Right cardiac atrium (tissue), 5 donors: Measurements from ENCODE around the gene NFATC3. TPM values are rescaled to one million over a fixed set of nuclear protein-coding genes. Genes with fewer than 3 reads are reported as not detected.
A peak's percentile ranks its signal among the peaks of the same experiment; 100 is the strongest.
"Not testable (repeated sequence)": the region's sequence is repeated elsewhere in the genome, so short reads cannot be mapped to it uniquely, and the experiment has no call there.

Experiments used
- ATAC-seq, 2 donors: fragments of 200-7000 bp; cut with Tn5 transposase; one replicate each; pipeline versions ENCODE4 v1.8.0 to v1.9.1; 2020; ENCODE audit warnings: moderate library complexity in 2 of 2, mild to moderate bottlenecking in 1 of 2
- DNase-seq, 3 donors: peaks; one replicate each; pipeline ENCODE4 v3.0.0-alpha.2; 2020
- H3K27ac ChIP-seq: one replicate; pipeline ENCODE4 v1.5.1; 2013; ENCODE audit warnings: mild to moderate bottlenecking, low read length, control low read depth, moderate library complexity
- H3K27me3 ChIP-seq: one replicate; pipeline ENCODE4 v1.6.1; 2013; ENCODE audit not compliant: control insufficient read depth, insufficient read depth
- H3K4me1 ChIP-seq: one replicate; pipeline ENCODE4 v1.6.1; 2013; ENCODE audit warnings: low read length; ENCODE audit not compliant: control insufficient read depth, insufficient read depth
- H3K4me3 ChIP-seq: one replicate; pipeline ENCODE4 v1.5.1; 2013; ENCODE audit warnings: low read length, control low read depth
- H3K9me3 ChIP-seq: one replicate; pipeline ENCODE4 v1.6.1; 2013; ENCODE audit warnings: low read length; ENCODE audit not compliant: control insufficient read depth
- WGBS: extraction: QIAGEN DNeasy Blood & Tissue Kit; methylation state at CpG from one replicate; pipeline ENCODE4 v1.1.7; 2013; 5-methylcytosine and 5-hydroxymethylcytosine counted together
- intact Hi-C, 4 donors: fragments of 100-400 bp; cut with DNase I; formaldehyde crosslinking; loops; one replicate each; pipeline versions ENCODE4 v1.11.0 to v1.14.0; 2022 to 2023
- polyA plus RNA-seq: library from polyadenylated mRNA; stranded (reverse); fragments of 200-250 nt; gene quantifications from one replicate; pipeline ENCODE4 v1.2.3, GENCODE V29; 2013
- total RNA-seq, 4 donors: library from RNA; stranded (reverse); fragmentation: NEBNext Ultra II Directional; extraction: Animal tissue kit (Norgen Biotek cat#: 25700); gene quantifications; one replicate each; pipeline ENCODE4 v1.2.1, GENCODE V29; 2021
- donor health status: healthy with polysubstance abuse.
- donor health status: DM: no; HTN: yes; CAD: no.
- donor health status: DM: no; HTN: no; CAD: no.
- donor health status: DM: no; HTN: yes; CAD: no; lungs with severe emphysema.
- donor health status: DM: yes; HTN: yes; CAD: no.

Gene NFATC3
- total and polyA plus RNA-seq, 5 donors = 8.1 to 34.7 (median 33.3) TPM

- H3K4me3 ChIP-seq = no peak overlapping the region
- intact Hi-C loops = loop anchor here in 1 of 4 donors (5.0 kb wide), 1 partner anchor 138 kb away; no protein-coding TSS in a partner anchor
These were observed 3.9 kb downstream of the NFATC3 start for GRCh38 chr16:68089067-68089466.

DNA sequence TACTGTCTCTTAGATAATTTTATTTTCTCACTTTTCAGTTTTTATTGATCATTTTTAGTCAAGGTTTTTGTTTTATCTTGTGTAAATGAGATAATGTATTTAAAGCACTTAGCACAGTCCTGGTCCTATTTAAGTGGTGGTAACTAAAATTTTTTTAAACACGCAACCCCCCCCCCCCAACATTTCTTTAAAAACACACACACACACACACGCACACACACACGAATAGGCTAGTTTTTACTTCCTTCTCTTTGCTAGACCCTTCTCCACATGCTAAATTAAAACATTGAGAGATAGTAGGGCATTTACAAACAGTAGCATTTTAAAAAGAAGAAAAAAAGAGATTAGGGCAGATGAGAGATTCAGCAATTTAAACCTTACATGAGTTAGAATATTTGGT is 5.0 kb downstream of the NFATC3 start:
- H3K4me3 ChIP-seq = no peak overlapping the region
- intact Hi-C loops = loop anchor here in 2 of 4 donors (5.0 to 10.0 kb wide), 2 partner anchors 135 to 137 kb away; no protein-coding TSS in a partner anchor
- DNase-seq (no peak), ATAC-seq (no peak)
- no peaks in the 10 kb centered on the region for H3K9me3 ChIP-seq
- 41% methylated on average over 3 of the region's 3 CpGs for WGBS
- H3K27me3 ChIP-seq = no peaks in the 10 kb centered on the region
- H3K4me1 ChIP-seq = peaks cover 2% of the 10 kb centered on the region
- H3K27ac ChIP-seq = no peak overlapping the region

More at GRCh38 chr16:68089067-68089466, 3.9 kb downstream of the NFATC3 start:
- ATAC-seq = no peak
- WGBS = 84% methylated on average over 4 of the region's 4 CpGs
- H3K9me3 ChIP-seq = no peaks in the 10 kb centered on the region
- DNase-seq = no peak
- H3K27ac ChIP-seq = no peak overlapping the region
- H3K27me3 ChIP-seq = no peaks in the 10 kb centered on the region
- peaks cover 3% of the 10 kb centered on the region for H3K4me1 ChIP-seq

GRCh38 chr16:68090533-68090932 is 5.4 kb downstream of the NFATC3 start:
- H3K4me1 ChIP-seq = peaks cover 2% of the 10 kb centered on the region
- no peak for DNase-seq
- 64% methylated on average over 3 of the region's 3 CpGs for WGBS
- intact Hi-C loops = loop anchor here in 2 of 4 donors (5.0 to 10.0 kb wide), 2 partner anchors 134 to 137 kb away; no protein-coding TSS in a partner anchor
- ATAC-seq = no peak
- H3K27ac ChIP-seq = no peak overlapping the region
- no peaks in the 10 kb centered on the region for H3K9me3 ChIP-seq
- H3K27me3 ChIP-seq = no peaks in the 10 kb centered on the region
- no peak overlapping the region for H3K4me3 ChIP-seq

GRCh38 chr16:68091380-68092261 is 6.5 kb downstream of the NFATC3 start:
- Histone ChIP-seq H3K4me3 (no peak overlapping the region), H3K27me3 (no peaks in the 10 kb centered on the region), H3K27ac (no peak overlapping the region), H3K9me3 (no peaks in the 10 kb centered on the region), H3K4me1 (peaks cover 2% of the 10 kb centered on the region)
- ATAC-seq = peak in 1 of 2 donors; percentile 43
- no peak for DNase-seq
- 94% methylated on average over 5 of the region's 5 CpGs for WGBS
- intact Hi-C loops = loop anchor here in 2 of 4 donors (5.0 to 10.0 kb wide), 2 partner anchors 133 to 136 kb away; no protein-coding TSS in a partner anchor

GRCh38 chr16:68092275-68092674 is 7.1 kb downstream of the NFATC3 start:
- not testable (repeated sequence) for H3K27ac ChIP-seq, H3K9me3 ChIP-seq, H3K4me1 ChIP-seq, H3K27me3 ChIP-seq, H3K4me3 ChIP-seq, ATAC-seq, DNase-seq
- intact Hi-C loops = loop anchor here in 2 of 4 donors (5.0 to 10.0 kb wide), 2 partner anchors 133 to 135 kb away; no protein-coding TSS in a partner anchor
- 90% methylated on average over 10 of the region's 10 CpGs for whole genome bisulfite sequencing

- no peak for DNase-seq
- ATAC-seq = peak; percentile 63 to 66
- Histone ChIP-seq H3K4me3 (no peak overlapping the region), H3K27me3 (no peaks in the 10 kb centered on the region), H3K9me3 (no peaks in the 10 kb centered on the region), H3K4me1 (no peaks in the 10 kb centered on the region), H3K27ac (no peak overlapping the region)
- WGBS = 77% methylated on average over 5 of the region's 5 CpGs
- intact Hi-C loops = loop anchor here in 2 of 4 donors (5.0 to 10.0 kb wide), 2 partner anchors 131 to 133 kb away; no protein-coding TSS in a partner anchor
These were observed 8.8 kb downstream of the NFATC3 start for GRCh38 chr16:68093816-68094613.

DNA sequence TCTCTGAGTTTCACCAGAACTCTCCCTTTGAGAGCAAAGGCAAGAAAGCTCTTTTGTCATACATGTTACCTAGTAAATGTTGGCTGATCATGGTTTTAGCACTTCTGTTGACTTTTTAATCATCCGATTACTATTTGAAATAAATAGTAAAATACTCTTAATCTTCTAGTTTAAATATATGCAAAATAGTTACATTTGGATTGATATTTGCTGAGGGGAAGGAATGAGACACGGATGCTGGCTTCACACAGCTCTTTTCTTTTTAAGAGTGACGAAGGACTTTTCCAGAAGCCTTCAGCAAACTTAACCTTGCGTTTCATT is 9.4 kb downstream of the NFATC3 start:
- Histone ChIP-seq H3K4me3 (no peak overlapping the region), H3K9me3 (no peaks in the 10 kb centered on the region), H3K4me1 (no peaks in the 10 kb centered on the region), H3K27me3 (no peaks in the 10 kb centered on the region), H3K27ac (no peak overlapping the region)
- WGBS = 83% methylated on average over 4 of the region's 4 CpGs
- DNase-seq (no peak), ATAC-seq (no peak)
- intact Hi-C loops = loop anchor here in 2 of 4 donors (5.0 to 10.0 kb wide), 2 partner anchors 130 to 133 kb away; no protein-coding TSS in a partner anchor

GRCh38 chr16:68096491-68096890 is 11.3 kb downstream of the NFATC3 start:
- WGBS = 97% methylated on average over 2 of the region's 2 CpGs
- Histone ChIP-seq H3K27me3 (no peaks in the 10 kb centered on the region), H3K4me3 (no peak overlapping the region), H3K9me3 (no peaks in the 10 kb centered on the region), H3K27ac (no peak overlapping the region), H3K4me1 (no peaks in the 10 kb centered on the region)
- intact Hi-C loops = loop anchor here in 1 of 4 donors (10.0 kb wide), 1 partner anchor 128 kb away; no protein-coding TSS in a partner anchor
- no peak for ATAC-seq
- DNase-seq = no peak

- H3K27ac ChIP-seq = no peak overlapping the region
- no peak for ATAC-seq
- H3K4me3 ChIP-seq = no peak overlapping the region
- DNase-seq = no peak
- H3K4me1 ChIP-seq = no peaks in the 10 kb centered on the region
- intact Hi-C loops = loop anchor here in 1 of 4 donors (10.0 kb wide), 1 partner anchor 128 kb away; no protein-coding TSS in a partner anchor
- no peaks in the 10 kb centered on the region for H3K9me3 ChIP-seq
- no peaks in the 10 kb centered on the region for H3K27me3 ChIP-seq
These were observed 11.9 kb downstream of the NFATC3 start for GRCh38 chr16:68097088-68097487.

GRCh38 chr16:68097895-68098294 is 12.7 kb downstream of the NFATC3 start:
- no peak for ATAC-seq
- Histone ChIP-seq H3K27ac (no peak overlapping the region), H3K27me3 (no peaks in the 10 kb centered on the region), H3K4me3 (no peak overlapping the region), H3K9me3 (no peaks in the 10 kb centered on the region), H3K4me1 (no peaks in the 10 kb centered on the region)
- no peak for DNase-seq
- intact Hi-C loops = loop anchor here in 1 of 4 donors (10.0 kb wide), 1 partner anchor 127 kb away; no protein-coding TSS in a partner anchor
- WGBS = 97% methylated on average over 3 of the region's 3 CpGs
